PC-9 (cell line): ENCODE data around the gene WBP1L. TPM values are rescaled to one million over a fixed set of nuclear protein-coding genes. Genes with fewer than 3 reads are reported as not detected.
"Not testable (repeated sequence)": the region's sequence is repeated elsewhere in the genome, so short reads cannot be mapped to it uniquely, and the experiment has no call there.

Source experiments
- BruUV-seq: library from RNA; stranded (reverse); fragments of 400-500 nt; replicated peaks from 2 replicates; lab custom pipeline; 2021; lab: Mats Ljungman, UMichigan
- CTCF ChIA-PET: fragments of 300-600 bp; sonication (Branson Sonifier 250); formaldehyde crosslinking; loops from one replicate; lab custom pipeline; 2022; ENCODE audit warnings: antibody characterized with exemption; lab: Charles Lee
- POLR2A ChIA-PET: fragments of 300-600 bp; sonication (Branson Sonifier 250); formaldehyde crosslinking; loops from one replicate; lab custom pipeline; 2022; ENCODE audit warnings: antibody characterized with exemption; ENCODE audit not compliant: unreplicated experiment; lab: Charles Lee
- DNase-seq, 2 experiments: peaks; one replicate each; pipeline versions ENCODE4 v3.0.0 to v3.0.0-alpha.2; 2015 to 2022; ENCODE audit warnings: mixed read lengths in 1 of 2
- H2AFZ ChIP-seq: fragments of 200-600 bp; sonication (generic); 2 replicates; pipeline ENCODE4 v1.8.1; 2017; ENCODE audit warnings: antibody characterized with exemption
- H3F3A ChIP-seq: fragments of 200-600 bp; sonication (generic); 2 replicates; pipeline ENCODE4 v1.8.1; 2017; ENCODE audit warnings: antibody characterized with exemption, mild to moderate bottlenecking, low read depth; ENCODE audit not compliant: insufficient read depth
- H3K27ac ChIP-seq: fragments of 200-600 bp; sonication (generic); 2 replicates; pipeline ENCODE4 v1.6.1; 2016; ENCODE audit warnings: mixed run types
- H3K27me3 ChIP-seq: fragments of 200-600 bp; sonication (generic); 2 replicates; pipeline ENCODE4 v1.6.1; 2016; ENCODE audit warnings: low read depth, mixed run types; ENCODE audit not compliant: insufficient read depth
- H3K36me3 ChIP-seq: fragments of 200-600 bp; sonication (generic); 2 replicates; pipeline ENCODE4 v1.6.1; 2016; ENCODE audit warnings: low read depth, mixed run types
- H3K4me1 ChIP-seq: fragments of 200-600 bp; sonication (generic); replicated peaks from 2 replicates; pipeline ENCODE4 v1.6.1; 2016; ENCODE audit warnings: mixed run types; ENCODE audit not compliant: insufficient read depth
- H3K4me2 ChIP-seq: fragments of 200-600 bp; sonication (generic); 2 replicates; pipeline ENCODE4 v1.6.1; 2017; ENCODE audit warnings: mixed run types
- H3K4me3 ChIP-seq: fragments of 200-600 bp; sonication (generic); 2 replicates; pipeline ENCODE4 v1.6.1; 2016; ENCODE audit warnings: mixed run types
- H3K79me2 ChIP-seq: fragments of 200-600 bp; sonication (generic); 2 replicates; pipeline ENCODE4 v1.6.1; 2017; ENCODE audit warnings: low read depth, mixed run types
- H3K9me2 ChIP-seq: fragments of 200-600 bp; sonication (generic); 2 replicates; pipeline ENCODE4 v1.8.1; 2017; ENCODE audit warnings: mild to moderate bottlenecking; ENCODE audit not compliant: insufficient read depth
- H3K9me3 ChIP-seq: fragments of 200-600 bp; sonication (generic); 2 replicates; pipeline ENCODE4 v1.8.1; 2016; ENCODE audit warnings: low read depth; ENCODE audit not compliant: insufficient read depth
- H4K20me1 ChIP-seq: fragments of 200-600 bp; sonication (generic); 2 replicates; pipeline ENCODE4 v1.8.1; 2017; ENCODE audit not compliant: insufficient read depth
- EZH2 ChIP-seq: fragments of 200-600 bp; sonication (generic); IDR thresholded peaks from 2 replicates; pipeline ENCODE4 v1.8.0; 2017; ENCODE audit warnings: antibody characterized with exemption, low read depth
- intact Hi-C: fragments of 100-400 bp; cut with micrococcal nuclease; formaldehyde crosslinking; loops from one replicate; pipeline ENCODE4 v1.10.0; 2022; ENCODE audit not compliant: unreplicated experiment
- total RNA-seq: library from RNA; stranded (reverse); gene quantifications from 2 replicates; pipeline ENCODE4 v1.2.3, GENCODE V29; 2021
- TF ChIP-seq, protein P1 (sequence below): fragments of 200-600 bp; sonication (generic); conservative IDR thresholded peaks from 2 replicates; pipeline ENCODE4 v1.6.1; 2017; ENCODE audit warnings: mixed run types, antibody characterized with exemption, mild to moderate bottlenecking, moderate library complexity

WBP1L gene
- total RNA-seq, 1 experiment from 2014 or later, result 19.7 TPM

DNA sequence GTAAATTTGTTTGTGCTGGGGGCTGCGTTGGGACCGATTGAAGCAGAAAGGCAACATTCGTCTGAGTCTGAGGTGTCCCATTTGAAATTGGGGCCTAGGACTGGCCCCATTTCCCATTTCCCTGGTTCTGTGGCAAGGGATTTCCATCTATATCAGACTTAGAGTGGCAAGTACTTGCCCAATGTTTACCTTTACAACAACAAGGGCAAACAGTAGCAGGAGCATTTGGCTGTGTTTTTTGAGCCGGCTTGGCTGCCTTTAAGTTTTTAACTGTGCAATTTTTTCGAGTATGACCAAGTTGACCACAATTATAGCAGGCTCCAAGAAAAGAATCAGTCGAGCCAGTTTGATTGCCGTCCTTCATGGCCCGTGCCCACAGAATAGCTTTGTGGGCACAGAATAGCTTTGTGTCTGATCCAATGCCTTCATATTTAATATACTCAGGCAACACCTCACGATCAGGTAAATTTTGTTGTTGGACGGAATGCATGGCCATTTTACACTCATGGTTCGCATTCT lies 98.1 kb downstream of the WBP1L start:
- no peaks in the 10 kb centered on the region for H3F3A ChIP-seq
- no peak overlapping the region for H3K27ac ChIP-seq
- H3K4me2 ChIP-seq, result no peak overlapping the region
- H3K27me3 ChIP-seq, result no peaks in the 10 kb centered on the region
- TF ChIP-seq, protein P1, sequence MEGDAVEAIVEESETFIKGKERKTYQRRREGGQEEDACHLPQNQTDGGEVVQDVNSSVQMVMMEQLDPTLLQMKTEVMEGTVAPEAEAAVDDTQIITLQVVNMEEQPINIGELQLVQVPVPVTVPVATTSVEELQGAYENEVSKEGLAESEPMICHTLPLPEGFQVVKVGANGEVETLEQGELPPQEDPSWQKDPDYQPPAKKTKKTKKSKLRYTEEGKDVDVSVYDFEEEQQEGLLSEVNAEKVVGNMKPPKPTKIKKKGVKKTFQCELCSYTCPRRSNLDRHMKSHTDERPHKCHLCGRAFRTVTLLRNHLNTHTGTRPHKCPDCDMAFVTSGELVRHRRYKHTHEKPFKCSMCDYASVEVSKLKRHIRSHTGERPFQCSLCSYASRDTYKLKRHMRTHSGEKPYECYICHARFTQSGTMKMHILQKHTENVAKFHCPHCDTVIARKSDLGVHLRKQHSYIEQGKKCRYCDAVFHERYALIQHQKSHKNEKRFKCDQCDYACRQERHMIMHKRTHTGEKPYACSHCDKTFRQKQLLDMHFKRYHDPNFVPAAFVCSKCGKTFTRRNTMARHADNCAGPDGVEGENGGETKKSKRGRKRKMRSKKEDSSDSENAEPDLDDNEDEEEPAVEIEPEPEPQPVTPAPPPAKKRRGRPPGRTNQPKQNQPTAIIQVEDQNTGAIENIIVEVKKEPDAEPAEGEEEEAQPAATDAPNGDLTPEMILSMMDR, result no peak
- TF ChIP-seq EZH2, result no peak
- no peak overlapping the region for H2AFZ ChIP-seq
- no peaks in the 10 kb centered on the region for H3K36me3 ChIP-seq
- no TSS peak for BruUV-seq
- ChIA-PET POLR2A (no interaction called here), CTCF (no interaction called here)
- H4K20me1 ChIP-seq, result no peaks in the 10 kb centered on the region
- H3K79me2 ChIP-seq, result no peaks in the 10 kb centered on the region
- H3K4me3 ChIP-seq, result no peak overlapping the region
- DNase-seq, result no peak
- no peaks in the 10 kb centered on the region for H3K4me1 ChIP-seq
- no peaks in the 10 kb centered on the region for H3K9me2 ChIP-seq
- intact Hi-C loops, result no loop called here
- no peaks in the 10 kb centered on the region for H3K9me3 ChIP-seq

DNA sequence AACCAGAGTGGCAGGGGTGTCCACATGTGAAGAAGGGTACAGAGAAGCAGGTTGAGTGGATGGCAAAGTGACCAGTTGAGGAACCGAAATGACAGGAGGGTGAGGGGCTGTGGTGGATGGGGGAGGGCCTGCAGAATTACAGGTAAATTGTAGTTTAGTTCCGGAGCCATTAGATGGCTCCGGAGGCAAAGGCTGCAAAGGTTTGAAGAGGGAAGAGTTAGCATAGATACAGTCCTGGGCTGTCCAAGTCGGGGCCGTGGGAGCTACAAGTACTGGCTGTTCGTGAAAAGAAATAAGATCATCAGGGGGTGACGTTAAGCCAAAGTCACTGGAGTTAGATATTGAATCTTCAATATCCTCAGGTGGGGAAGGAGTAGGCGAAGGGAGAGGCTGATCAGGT lies 99.4 kb downstream of the WBP1L start:
- H3K9me2 ChIP-seq, intact Hi-C loops, H3K4me1 ChIP-seq, H3K4me2 ChIP-seq, BruUV-seq, H3F3A ChIP-seq, H2AFZ ChIP-seq, H3K27me3 ChIP-seq, H3K4me3 ChIP-seq, H3K9me3 ChIP-seq, H4K20me1 ChIP-seq, H3K79me2 ChIP-seq, H3K36me3 ChIP-seq, CTCF ChIA-PET, POLR2A ChIA-PET, H3K27ac ChIP-seq, DNase-seq: not testable (repeated sequence)

DNA sequence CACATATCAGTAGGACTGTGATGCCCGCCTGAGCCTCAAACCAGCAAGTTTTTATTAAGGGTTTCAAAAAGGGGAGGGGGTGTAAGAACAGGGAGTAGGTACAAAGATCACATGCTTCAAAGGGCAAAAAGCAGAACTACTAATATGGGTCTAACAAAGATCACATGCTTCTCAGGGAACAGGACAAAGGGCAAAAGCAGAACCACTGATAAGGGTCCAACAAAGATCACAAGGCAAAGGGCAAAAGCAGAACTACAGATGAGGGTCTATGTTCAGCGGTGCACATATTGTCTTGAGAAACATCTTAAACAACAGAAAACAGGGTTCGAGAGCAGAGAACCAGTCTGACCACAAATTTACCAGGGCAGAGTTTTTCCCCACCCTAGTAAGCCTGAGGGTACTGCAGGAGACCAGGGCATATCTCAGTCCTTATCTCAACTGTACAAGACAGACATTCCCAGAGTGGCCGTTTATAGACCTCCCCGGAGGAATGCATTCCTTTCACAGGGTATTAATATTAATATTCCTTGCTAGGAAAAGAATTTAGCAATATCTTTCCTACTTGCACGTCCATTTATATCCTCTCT lies 100.5 kb downstream of the WBP1L start:
- H3K4me2 ChIP-seq, H3K27me3 ChIP-seq, POLR2A ChIA-PET, CTCF ChIA-PET, H3K27ac ChIP-seq, H3K9me2 ChIP-seq, DNase-seq, H2AFZ ChIP-seq, H3K9me3 ChIP-seq, intact Hi-C loops, H3K36me3 ChIP-seq, BruUV-seq, H3K4me1 ChIP-seq, H3K79me2 ChIP-seq, H3F3A ChIP-seq, H3K4me3 ChIP-seq, H4K20me1 ChIP-seq: not testable (repeated sequence)

DNA sequence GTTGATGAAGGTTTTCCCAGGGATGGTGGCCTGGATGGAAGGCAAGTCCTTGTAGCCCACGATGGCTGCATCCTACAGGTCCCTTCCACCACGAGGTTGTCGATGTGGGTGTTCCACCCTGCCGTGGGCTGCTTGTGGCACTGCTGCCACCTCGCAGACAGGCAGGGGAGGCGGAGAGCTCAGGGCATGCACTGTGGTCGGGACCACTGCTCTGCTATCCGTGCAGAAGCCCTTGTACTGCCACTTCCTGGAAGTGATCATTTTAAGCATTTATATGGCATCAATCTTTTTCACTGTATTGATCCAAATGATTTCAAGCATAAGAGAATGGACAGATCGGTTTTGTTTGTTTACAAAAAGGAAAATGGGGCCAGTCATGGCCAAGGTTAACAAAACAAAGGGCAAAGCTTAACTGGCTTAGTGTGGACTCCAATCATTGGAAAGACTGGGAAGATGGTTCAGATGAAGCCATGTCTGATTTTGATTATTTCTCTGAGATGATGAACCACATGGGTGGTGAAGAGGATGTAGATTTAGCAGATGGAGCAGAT lies 101.7 kb downstream of the WBP1L start:
- intact Hi-C loops, result no loop called here
- BruUV-seq, result no TSS peak
- Histone ChIP-seq H3K4me2 (no peak overlapping the region), H3K79me2 (no peaks in the 10 kb centered on the region), H3K27ac (no peak overlapping the region), H2AFZ (no peak overlapping the region), H3K9me2 (no peaks in the 10 kb centered on the region), H3K4me3 (no peak overlapping the region), H3K4me1 (no peaks in the 10 kb centered on the region), H4K20me1 (no peaks in the 10 kb centered on the region), H3K36me3 (no peaks in the 10 kb centered on the region), H3F3A (no peaks in the 10 kb centered on the region), H3K9me3 (no peaks in the 10 kb centered on the region), H3K27me3 (no peaks in the 10 kb centered on the region)
- CTCF ChIA-PET, result interaction anchor here (0.6 kb wide), 1 partner anchor 109 kb away, joined by 3 read pairs; no protein-coding TSS in a partner anchor
- POLR2A ChIA-PET, result no interaction called here
- no peak for TF ChIP-seq EZH2
- TF ChIP-seq, protein P1, result no peak
- no peak for DNase-seq
